OCI-M1 (cell line): ENCODE data around the gene CHD5.

Experiments
- DNase-seq: peaks from one replicate; lab custom pipeline; 2025; lab: John Stamatoyannopoulos, UW

Gene CHD5

GRCh38 chr1:6154525-6155319, 25.4 kb downstream of the CHD5 start:
- DNase-seq, result no peak

GRCh38 chr1:6152882-6153281, 27.2 kb downstream of the CHD5 start:
- no peak for DNase-seq

GRCh38 chr1:6152181-6152580, 27.9 kb downstream of the CHD5 start:
- DNase-seq, result no peak

GRCh38 chr1:6151291-6151822, 28.8 kb downstream of the CHD5 start:
- DNase-seq, result no peak

GRCh38 chr1:6150006-6150938, 29.8 kb downstream of the CHD5 start:
- DNase-seq, result no peak

- DNase-seq, result no peak
These were observed 30.5 kb downstream of the CHD5 start for GRCh38 chr1:6149597-6149996.

GRCh38 chr1:6148497-6149241, 31.5 kb downstream of the CHD5 start:
- DNase-seq, result peak; percentile 64

- no peak for DNase-seq
These were observed 34.2 kb downstream of the CHD5 start for GRCh38 chr1:6145864-6146410.

- no peak for DNase-seq
These were observed 34.7 kb downstream of the CHD5 start for GRCh38 chr1:6145396-6145750.

- DNase-seq, result no peak
These were observed 35.3 kb downstream of the CHD5 start for GRCh38 chr1:6144647-6145395.

- no peak for DNase-seq
These were observed 35.9 kb downstream of the CHD5 start for GRCh38 chr1:6144175-6144574.

- DNase-seq, result no peak
These were observed 36.7 kb downstream of the CHD5 start for GRCh38 chr1:6143395-6143794.

GRCh38 chr1:6142734-6143133, 37.4 kb downstream of the CHD5 start:
- no peak for DNase-seq

- no peak for DNase-seq
These were observed 38.0 kb downstream of the CHD5 start for GRCh38 chr1:6142036-6142621.

GRCh38 chr1:6141592-6141991, 38.5 kb downstream of the CHD5 start:
- DNase-seq, result no peak

- no peak for DNase-seq
These were observed 39.7 kb downstream of the CHD5 start for GRCh38 chr1:6140413-6140812.

GRCh38 chr1:6137758-6138157, 42.4 kb downstream of the CHD5 start:
- no peak for DNase-seq

GRCh38 chr1:6136516-6137220, 43.5 kb downstream of the CHD5 start:
- no peak for DNase-seq

- no peak for DNase-seq
These were observed 45.2 kb downstream of the CHD5 start for GRCh38 chr1:6134741-6135510.
